ENCODE measurements around the gene CACNA1F.

DNA sequence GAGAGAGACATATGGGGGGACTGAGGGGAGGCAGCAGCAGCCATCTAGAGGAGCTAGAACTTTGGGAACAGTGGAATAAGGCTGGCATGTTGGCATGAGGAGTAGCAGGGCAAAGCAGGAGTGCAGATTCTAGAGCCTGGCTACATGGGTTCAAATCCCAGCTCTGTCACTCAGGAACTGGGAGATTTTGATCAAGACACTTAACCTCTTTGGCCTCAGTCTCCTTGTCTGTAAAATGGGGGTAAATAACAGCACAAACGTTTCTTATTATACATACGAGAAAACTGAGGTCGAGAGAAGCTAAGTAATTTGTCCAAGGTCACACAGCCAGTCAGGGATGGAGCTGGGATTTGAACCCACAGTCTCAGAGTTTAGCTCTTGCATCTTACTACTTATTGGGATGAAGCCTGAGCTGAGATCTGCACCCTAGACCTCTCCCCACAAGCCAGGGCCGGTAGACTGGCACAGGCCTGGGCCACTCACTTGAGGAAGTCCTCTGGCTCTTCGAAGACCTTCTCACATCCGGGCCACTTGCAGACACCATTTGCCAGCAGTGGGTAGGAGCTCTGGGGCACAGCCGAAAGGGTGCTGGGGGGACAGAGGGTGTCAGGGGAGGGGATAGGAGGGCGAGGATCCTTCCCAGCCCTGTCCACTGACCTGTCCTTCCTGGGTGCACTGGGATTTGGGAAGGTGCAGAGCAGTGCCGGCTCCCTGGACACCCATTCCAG, 23.3 kb upstream of the CACNA1F start:
- TF ChIP-seq SUZ12 (IDR thresholded peaks at IDR 0.05; ENCODE audit: extremely low read depth, insufficient read depth, insufficient read length) (no peak), YY1 (IDR thresholded peaks at IDR 0.05; ENCODE audit: insufficient read depth, insufficient read length) (no peak), ZNF274 (IDR thresholded peaks at IDR 0.05; ENCODE audit: low read depth, low read length) (no peak)

All from NT2/D1 (cell line).